GM19351 (cell line): ENCODE data around the gene TMEM31.

Experiments
- ATAC-seq: cut with Tn5 transposase; IDR thresholded peaks from one replicate; pipeline ENCODE4 v1.9.1; 2021; ENCODE audit warnings: mild to moderate bottlenecking, moderate library complexity; ENCODE audit not compliant: unreplicated experiment

Gene TMEM31, protein sequence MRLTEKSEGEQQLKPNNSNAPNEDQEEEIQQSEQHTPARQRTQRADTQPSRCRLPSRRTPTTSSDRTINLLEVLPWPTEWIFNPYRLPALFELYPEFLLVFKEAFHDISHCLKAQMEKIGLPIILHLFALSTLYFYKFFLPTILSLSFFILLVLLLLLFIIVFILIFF

DNA sequence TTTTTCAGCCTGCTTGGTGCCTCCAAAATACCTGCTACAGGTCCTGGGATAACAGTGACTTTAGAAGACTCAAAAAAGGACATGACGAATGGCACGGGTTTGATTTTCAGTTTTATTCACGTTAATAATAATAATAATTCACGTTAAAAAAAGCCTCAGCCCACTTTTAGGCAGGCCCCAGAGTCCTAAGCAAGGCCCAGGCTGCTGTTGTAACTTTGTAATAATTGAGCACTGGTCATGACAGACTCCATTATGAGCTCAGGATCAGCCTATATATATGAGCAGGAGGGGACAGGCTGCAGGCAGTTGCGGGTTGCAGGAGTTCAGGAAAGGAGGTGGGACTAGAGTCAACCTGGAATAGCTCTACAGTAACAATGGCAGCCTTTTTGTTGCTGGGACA is at the start of gene TMEM31:
Gene TMEM31 (plus strand): TSS at position 301 of the 400 bp plus-strand sequence. CDS start 1,350 bp downstream, outside the sequence.
- ATAC-seq: no peak

DNA sequence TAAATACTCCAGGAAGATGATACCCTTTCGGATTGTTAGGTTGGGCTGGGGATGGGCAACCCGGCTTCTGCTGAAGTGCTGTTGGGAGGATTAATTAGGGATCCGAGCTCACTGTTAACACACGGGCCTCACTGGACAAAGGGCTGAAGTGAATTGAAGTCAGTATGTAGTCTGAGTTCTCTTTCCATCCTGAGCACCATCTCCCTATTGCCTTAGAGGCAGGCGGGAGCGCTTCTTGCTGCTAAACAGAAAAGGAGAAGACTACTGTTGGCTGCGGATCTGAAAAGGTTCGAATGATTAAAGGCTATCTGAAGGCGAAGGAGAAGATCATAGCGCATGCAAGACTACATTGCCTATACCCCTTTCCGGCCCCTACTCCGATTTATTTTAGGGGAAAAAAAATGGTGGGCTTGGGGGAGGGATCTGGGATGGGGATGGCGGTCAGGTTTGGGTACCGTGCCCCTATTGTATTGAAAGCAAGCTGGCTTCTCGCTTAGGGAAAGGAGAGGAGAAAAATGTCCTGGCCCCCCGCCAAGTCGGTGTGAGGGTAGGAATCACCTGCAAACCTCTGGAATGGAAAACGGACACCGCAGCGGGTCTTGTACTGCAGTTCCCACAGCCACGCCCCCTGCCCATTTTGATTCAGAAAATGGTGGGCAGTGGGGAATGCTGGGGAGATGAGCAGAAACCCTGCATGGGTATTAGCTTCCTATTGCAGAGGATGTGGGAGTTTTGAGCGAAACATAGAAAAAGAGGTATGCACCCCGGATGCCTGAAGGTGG is 46.5 kb upstream of the TMEM31 start:
- no peak for ATAC-seq

DNA sequence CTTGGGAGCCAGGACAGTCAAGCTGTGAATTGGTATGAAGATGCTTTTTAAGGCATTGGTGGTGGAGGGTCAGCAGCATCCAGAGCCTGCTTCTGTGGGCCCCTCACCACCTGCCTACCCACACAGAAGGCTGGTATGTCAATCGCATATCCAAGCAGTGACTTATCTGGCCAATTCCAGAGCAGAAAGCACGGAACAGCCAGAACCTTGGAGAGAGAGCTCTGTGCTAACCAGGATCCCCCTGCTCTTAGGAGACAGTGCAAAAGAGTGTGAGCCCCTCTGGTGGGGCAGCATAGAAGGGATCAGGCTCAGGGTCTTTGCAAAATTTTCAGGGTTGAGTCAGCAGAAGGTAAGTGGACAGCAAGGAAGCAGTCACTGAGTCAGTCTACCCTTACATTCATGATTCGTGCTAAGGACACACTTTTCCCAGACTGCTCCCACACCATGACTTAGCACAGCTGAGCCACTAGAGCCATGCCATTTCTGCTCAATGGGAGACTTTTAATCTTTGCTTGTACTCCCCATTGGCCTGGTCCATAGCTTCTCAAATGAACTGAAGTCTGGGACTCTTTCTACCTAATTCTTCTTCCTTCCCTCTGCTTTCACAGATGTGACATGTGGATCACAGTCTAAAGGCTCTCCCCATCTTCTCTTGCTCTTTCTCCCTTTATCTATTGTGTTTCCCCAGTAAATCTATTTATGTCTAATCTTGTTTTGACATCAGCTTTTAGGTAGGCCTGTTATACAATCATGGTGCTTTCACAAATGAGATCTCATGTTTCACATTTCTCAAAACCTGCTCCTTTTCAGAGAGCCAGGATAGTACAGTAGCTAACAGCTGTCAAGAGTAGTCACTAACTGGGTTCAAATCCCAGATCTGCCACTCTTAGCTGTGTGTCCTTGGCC is 44.3 kb upstream of the TMEM31 start:
- ATAC-seq: no peak

DNA sequence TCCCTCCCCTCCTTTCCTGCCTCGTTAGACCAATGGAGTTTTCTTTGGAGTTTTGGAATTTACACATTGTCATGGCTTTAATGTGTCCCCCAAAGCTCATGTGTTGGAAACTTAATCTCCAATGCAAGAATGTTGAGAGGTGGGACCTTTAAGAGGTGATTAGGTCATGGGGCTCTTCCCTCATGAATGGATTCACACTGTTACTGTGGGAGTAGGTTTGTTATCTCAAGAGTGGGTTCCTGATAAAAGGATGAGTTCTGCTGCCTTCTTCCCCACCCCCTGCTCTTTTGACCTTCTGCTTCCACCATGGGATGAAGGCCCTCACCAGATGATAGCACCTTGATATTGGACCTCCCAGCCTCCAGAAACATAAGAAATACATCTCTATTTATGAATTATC is 41.0 kb upstream of the TMEM31 start:
- ATAC-seq: no peak

DNA sequence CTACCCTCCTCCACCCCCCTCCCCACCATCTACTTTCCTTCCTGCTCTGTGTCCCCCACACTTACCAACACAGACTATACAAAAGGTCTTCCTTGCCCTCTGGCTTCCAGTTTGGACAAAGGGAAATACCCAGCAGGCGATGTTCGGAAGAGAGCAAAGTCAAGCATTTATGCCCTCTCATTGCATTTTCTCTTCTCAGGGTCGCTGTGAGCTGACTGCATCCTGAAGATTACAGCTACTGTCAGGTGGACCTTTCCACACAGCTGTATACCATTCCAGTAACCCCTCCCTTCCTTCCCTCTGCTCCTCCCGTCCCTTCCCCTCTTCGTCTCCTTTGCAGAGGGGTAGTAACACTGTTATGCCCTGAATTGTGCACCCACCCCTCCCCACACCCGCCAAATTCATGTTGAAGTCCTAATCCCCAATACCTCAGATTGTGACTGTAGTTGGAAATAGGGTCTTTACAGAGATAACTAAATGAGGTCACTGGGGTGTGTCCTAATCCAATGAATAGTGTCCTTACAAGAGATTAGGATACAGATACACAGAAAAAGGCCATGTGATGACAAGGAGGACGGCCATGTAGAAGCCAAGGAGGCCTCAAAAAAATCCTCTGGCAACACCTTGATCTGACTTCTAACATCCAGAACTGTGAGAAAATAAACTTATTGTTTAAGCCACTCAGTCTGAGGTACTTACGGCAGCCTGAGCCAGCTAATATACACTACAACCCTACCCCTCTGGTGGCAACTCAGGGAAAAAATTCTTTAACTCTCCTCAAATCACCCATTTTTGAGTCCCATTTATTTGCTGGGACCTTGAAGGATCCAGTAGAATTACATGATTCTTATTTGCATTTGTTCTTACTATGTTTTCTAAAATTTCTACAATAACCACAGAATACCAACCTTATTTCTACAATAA is 35.9 kb upstream of the TMEM31 start:
- no peak for ATAC-seq

DNA sequence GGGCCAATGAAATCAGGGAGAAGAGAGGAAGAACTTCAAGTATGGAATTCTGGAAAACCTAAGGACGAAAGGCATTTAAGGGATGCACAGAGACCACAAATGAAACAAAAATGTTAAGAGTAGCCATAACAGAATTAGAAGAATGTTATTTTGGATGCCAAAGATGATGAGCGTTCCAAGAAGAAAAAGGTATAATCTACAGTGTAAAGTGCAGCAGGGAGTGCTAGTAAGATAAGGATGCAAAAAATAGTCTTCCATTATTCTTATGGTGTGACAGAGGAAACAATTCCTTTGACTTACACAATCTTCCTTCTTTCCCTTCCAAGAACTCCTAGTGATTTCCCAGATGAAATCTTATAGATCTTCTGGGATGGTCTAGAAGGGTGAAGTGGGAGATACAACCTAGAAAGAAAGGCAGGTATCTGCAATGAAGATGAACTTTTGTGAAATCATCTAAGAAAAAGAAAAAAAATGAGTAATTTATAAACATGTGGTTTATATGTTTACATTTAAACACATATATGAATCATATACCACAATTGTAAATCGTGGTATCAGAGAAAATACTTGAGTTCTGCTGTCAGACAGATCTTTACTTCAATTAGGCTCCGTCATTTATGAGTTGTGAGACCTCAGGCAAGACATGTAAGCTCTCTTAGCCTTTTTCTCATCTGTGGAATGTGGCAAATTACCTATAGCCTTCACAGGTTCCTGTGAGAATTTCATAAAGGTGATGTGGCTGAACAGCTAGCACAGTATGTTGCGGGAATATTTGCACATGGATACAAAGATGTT is 32.3 kb upstream of the TMEM31 start:
- ATAC-seq: no peak

DNA sequence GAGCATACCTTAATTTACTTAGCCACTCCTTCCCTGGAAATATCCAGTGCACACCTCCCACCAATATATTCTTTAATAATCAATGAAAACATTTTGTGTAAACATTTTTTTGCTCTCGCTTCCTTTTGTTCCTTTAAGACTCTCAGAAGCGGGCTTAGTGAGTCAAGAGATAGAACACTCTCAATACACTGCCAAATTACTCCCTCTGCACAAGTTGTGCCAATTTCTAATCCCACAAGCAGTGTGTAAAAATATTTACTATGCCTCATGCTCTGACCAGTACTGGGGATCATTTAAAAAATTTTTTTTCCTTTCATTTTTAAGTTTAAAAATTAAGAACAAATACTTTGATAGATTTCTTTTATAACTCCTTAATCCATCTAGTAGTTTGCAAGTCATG is 29.3 kb upstream of the TMEM31 start:
- ATAC-seq: no peak

DNA sequence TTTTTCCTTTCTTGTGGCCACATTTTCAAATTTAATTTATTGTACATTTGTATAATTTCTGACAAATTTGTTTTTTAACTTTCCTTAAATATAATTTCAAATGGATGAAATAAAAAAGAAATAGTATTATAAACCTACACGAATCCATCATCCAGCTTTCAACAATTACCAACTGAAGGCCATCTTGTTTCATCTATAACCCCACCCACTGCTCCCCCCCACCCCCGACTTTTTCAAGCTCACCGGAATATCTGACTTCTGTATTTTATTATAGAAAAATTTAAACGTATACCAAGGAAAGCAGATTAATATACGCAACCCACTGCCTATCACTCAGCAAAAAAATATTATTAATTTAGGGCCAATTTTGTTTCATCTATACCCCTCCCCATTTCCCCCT is 25.3 kb upstream of the TMEM31 start:
- ATAC-seq: no peak

DNA sequence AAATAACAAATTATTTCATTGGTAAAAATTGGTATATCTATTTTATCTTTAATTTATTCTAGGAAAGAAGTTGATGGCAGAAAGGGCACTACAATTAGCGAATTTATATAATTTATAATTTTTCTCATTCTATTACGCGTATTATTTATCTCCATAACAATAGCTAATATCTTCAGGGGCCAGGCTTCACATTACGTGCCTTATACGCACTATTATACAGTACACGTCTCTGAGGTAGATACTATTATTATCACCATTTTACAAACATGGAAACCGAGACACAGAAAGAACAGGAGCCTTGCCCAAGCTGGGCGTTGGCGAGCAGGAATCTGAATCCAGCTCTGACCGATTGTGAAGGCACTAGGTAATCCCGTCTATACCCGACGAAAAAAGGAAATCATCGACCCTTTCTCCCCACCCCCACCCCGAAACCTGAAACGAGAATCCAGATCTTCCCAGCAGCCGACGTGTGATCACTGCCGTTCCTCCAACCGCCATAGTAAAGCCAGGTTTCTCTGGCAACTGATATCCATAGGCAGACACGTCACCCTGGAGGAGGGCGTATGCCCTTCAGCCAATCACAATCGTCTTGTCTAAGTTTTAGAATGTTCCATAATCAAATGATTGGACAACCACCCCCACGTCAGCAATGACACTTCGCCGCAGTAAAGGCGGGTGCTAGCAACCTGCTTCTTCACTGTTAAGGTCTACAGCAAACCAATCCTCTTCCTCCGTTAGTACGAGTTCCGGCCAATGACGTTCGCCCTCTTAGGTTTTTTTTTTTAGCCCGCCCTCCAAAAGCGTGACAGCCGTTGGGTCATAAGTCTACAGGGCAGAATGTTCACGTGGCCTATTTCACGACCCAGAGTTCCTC is 24.3 kb upstream of the TMEM31 start, which contains the start of gene MORF4L2:
Gene MORF4L2 (minus strand): TSS at position 501 of the 874 bp plus-strand sequence. CDS start 9,672 bp downstream, outside the sequence.
- peak; percentile 89 for ATAC-seq

DNA sequence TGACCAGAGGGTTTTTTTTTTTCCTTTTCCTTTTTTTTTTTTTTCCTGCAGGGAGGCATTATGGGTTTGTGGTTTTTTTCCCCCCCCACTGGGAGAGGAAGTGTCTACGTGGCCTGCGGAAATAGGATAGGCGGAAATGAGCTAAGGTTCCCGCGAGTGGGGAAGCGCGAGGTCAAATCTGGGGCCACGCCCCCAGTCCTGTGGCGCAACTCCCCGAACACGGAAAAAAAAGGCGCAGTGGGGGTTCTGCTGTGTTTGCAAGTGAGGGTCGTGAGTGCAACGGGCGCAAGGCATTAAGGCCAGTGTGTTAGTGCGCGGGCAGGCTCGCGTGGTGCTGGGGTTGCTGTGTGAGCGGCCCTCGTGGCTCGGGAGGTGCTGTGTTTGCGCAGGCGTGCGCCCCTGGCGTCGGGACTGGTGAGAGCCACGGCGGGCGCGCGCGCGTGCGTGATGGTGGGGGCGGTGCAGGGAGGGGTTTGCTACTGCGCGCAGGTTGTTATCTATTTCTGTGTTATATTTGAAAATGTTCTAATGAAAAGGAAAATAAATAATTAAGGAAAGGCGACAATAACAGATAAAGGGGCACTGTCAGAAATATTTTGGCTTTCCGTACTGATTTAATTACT is 23.5 kb upstream of the TMEM31 start:
- ATAC-seq: peak; percentile 46

DNA sequence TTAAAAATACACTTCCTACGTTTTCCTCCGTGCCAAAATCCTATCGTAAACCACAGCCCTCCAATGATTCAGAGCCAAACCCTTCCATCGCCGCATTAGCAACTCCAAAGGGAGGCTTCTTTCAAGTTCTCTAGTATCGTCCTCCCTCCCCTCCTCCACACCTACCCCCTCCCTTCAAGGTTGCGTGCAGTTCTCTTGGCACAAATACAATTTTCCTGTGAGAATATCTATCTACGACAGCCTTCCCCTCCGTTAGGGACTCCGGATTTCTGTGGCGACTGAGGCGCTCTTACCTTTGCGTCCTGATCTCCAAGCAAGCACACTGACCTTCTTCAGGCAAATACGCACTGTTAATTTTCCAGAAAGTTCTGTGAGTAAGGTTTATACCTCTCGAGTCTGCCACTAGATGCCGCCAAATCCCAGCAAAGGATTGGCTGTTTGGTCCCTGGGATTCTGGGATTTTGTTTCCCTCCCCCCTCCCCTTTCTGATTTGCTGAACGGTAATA is 23.0 kb upstream of the TMEM31 start:
- ATAC-seq: no peak

DNA sequence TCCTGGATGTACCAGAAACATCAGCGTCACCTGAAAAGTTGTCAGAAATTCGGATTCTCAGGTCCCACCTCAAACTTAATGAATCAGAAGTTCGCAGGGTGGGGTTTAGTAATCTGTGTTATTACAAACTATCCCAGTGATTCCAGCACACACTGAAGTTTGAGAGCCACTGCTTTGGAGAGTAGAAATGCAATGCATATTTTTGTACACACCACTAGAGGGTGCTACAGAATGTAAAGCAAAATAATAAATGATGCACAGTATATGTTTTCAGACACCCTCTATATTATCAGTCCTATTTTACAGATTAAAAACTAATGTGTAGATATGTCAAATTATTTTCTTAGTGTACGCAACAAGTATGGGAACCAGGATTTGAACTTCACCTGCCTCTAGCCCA is 21.8 kb upstream of the TMEM31 start:
- ATAC-seq: no peak

DNA sequence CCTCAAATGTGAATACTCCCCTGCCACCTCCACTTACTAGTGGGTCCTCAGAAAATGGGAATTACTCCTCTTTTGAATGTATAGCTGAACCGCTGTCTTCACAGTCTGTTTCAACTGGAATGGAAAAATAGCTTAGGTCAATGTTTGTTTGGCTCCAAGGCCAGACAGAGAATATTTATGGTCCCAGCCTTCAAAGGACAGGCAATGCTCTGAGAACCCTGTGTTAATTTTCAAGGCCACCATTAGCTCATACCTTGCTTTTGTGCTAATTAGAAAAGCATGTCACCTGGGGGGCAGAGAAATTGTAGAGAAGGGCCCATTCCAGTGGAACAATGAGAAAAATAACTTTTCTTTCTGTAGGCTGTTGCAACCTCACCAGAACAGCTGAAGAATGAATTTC is 19.6 kb upstream of the TMEM31 start:
- ATAC-seq: no peak

DNA sequence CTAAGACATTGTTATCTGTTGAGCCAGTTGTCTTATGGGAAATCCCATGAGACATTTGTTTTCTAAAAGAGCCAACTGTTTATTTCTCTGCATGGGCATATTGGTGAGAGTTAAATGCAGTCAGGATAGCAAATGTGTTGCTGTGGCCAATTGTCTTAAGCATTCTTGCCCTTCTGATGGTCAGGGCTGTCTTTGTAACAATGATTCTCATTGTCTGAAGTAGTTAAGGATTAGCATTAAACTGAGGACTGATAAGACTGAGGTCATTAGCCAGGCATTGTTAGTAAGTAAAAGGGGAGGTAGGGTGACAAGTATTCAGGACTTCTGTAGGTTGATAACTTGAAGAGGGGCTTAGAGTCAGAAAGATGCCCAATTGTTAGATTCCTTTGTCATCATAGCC is 13.0 kb upstream of the TMEM31 start:
- no peak for ATAC-seq

DNA sequence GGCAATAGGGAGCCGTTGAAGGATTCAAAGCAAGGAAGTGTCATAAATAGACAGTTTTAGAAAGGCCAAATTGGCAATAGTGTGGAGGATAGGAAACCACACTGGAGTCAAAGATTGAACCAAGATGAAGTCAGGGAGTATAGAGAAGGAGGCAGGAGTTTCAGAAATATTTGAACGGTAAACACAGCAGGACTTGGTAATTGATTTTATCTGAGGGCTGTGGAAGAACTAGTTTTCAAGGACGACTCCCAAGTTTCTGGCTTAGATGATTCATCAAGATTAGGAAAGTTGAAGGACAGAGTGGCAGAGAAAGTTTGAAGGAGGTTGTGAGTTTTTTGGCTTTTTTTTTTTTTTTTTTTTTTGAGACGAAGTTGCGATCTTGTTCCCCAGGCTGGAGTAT is 11.5 kb upstream of the TMEM31 start:
- no peak for ATAC-seq

DNA sequence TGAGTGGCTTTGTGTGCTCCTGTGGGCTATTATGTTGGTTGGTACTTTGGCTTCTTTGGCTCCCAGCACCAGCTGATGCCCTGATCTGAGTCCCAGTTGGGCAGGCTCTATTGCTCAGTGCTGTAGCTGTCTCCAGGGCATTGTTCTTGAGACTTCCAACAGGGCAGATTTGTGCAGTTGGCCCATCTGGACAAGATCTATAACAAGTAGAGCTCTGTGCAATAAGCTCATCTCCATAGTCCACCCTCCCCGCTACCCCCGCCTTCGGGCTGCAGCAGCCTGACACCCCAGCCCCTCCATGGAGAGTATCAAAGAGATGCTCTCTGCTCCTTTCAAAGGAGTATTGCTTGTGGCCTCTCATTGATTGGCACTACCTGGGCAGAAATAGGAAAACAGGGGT is 5.8 kb upstream of the TMEM31 start:
- no peak for ATAC-seq

DNA sequence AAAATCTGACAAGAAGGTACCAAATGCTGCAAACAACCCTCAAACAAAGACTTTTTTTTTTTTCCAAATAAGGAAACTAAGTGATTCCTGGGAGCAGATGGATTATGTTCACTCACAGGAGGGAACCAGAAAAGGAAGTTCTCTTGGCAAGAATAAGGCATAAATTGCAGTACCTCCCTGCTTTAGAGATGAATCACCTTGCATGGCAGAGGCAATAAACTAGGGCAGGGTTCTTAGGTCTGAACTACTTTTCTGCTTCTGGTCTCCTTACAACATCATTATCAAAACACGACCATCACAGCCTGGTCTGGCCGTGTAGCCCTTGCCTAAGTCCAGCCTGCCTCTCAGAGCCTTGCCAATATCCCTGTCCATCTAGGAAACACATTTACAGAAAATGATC is 6.3 kb downstream of the TMEM31 start:
- ATAC-seq: no peak

DNA sequence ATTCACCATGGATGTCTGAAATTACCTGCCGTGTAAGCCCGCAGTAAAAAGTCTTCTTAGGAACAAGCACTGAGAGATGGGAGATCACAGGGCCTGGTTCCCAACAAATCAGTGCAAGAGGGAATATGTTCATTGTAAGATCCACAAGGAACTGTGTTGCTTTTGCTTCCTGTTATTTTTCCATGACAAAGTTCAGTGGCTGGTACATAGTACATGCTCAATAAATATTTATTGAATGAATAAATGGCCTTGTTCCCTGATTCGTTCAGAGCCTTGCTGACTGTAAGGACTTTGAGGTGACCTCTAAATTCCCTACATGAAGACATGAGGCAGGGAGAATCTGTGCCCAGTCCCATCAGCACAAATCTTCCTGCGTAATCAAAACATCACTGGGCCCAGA is 7.4 kb downstream of the TMEM31 start:
- no peak for ATAC-seq
